Kidney (tissue), 14 donors: ENCODE results near the gene VPS4A. TPM values are rescaled to one million over a fixed set of nuclear protein-coding genes. Genes with fewer than 3 reads are reported as not detected.
"Not testable (repeated sequence)": the region's sequence is repeated elsewhere in the genome, so short reads cannot be mapped to it uniquely, and the experiment has no call there.

Experiments
- DNase-seq, 5 donors: peaks; one replicate each; pipeline ENCODE4 v3.0.0-alpha.2; 2013 to 2020
- FAIRE-seq: peaks from 2 replicates; lab custom pipeline; 2012; peaks lifted over from hg19 to GRCh38; lab: Jason Lieb, UNC
- H3K27ac ChIP-seq, 2 donors: one replicate each; pipeline ENCODE4 v1.7.0; 2013; ENCODE audit warnings: low read depth in 2 of 2, low read length in 2 of 2, inconsistent platforms in 1 of 2
- H3K27me3 ChIP-seq: one replicate; pipeline ENCODE4 v1.7.1; 2013; ENCODE audit warnings: low read length, inconsistent platforms; ENCODE audit not compliant: control insufficient read depth, insufficient read depth
- H3K36me3 ChIP-seq, 3 donors: one replicate each; pipeline versions ENCODE4 v1.7.0 to v1.7.1; 2013; ENCODE audit warnings: low read length in 3 of 3, control low read depth in 1 of 3, inconsistent platforms in 1 of 3; ENCODE audit not compliant: insufficient read depth in 3 of 3, control insufficient read depth in 2 of 3
- H3K4me1 ChIP-seq, 3 donors: one replicate each; pipeline versions ENCODE4 v1.7.0 to v1.7.1; 2013; ENCODE audit warnings: low read length in 3 of 3, inconsistent platforms in 1 of 3, low read depth in 1 of 3; ENCODE audit not compliant: control insufficient read depth in 2 of 3, insufficient read depth in 2 of 3
- H3K4me3 ChIP-seq, 3 donors: one replicate each; pipeline versions ENCODE4 v1.7.0 to v1.8.1; 2013; ENCODE audit warnings: low read length in 3 of 3, control low read depth in 1 of 3, inconsistent platforms in 1 of 3
- H3K9ac ChIP-seq, 3 donors: one replicate each; pipeline versions ENCODE4 v1.7.0 to v1.7.1; 2013; ENCODE audit warnings: low read length in 3 of 3, control low read depth in 1 of 3, inconsistent platforms in 1 of 3
- H3K9me3 ChIP-seq, 3 donors: one replicate each; pipeline versions ENCODE4 v1.7.0 to v1.7.1; 2013; ENCODE audit warnings: low read length in 3 of 3, control low read depth in 1 of 3, inconsistent platforms in 1 of 3; ENCODE audit not compliant: control insufficient read depth in 2 of 3, insufficient read depth in 1 of 3
- intact Hi-C: fragments of 100-400 bp; cut with DNase I; formaldehyde crosslinking; loops from one replicate; pipeline ENCODE4 v1.11.1; 2022
- polyA plus RNA-seq: library from polyadenylated mRNA; stranded (reverse); fragments of 350-450 nt; fragmentation: Illumina TruSeq; extraction: RNeasy Lipid Tissue Mini Kit (QIAGEN cat#74804); gene quantifications from one replicate; pipeline ENCODE4 v1.2.3, GENCODE V29; 2014; ENCODE audit warnings: low read depth, low replicate concordance; ENCODE audit not compliant: insufficient read depth
- total RNA-seq: library from RNA; stranded (reverse); fragmentation: NEBNext Ultra II Directional; extraction: Animal tissue kit (Norgen Biotek cat#: 25700); gene quantifications from one replicate; pipeline ENCODE4 v1.2.1, GENCODE V29; 2021
- TF ChIP-seq, protein P1 (sequence below): IDR thresholded peaks from 3 replicates; pipeline ENCODE4 v1.5.1; 2012; ENCODE audit warnings: mild to moderate bottlenecking, moderate library complexity, borderline replicate concordance; ENCODE audit not compliant: insufficient read depth; ENCODE audit errors: extremely low read depth
- donor health status: control.
- donor health status: control.
- donor health status: control.
- donor health status: control.
- donor health status: control.
- donor health status: DM: yes; HTN: yes; CAD: no.
- donor health status: Normal renal cell carcinoma (clear cell type).

VPS4A gene
- total and polyA plus RNA-seq, 2 donors from 2014 or later = 38.6 to 62.1 TPM

DNA sequence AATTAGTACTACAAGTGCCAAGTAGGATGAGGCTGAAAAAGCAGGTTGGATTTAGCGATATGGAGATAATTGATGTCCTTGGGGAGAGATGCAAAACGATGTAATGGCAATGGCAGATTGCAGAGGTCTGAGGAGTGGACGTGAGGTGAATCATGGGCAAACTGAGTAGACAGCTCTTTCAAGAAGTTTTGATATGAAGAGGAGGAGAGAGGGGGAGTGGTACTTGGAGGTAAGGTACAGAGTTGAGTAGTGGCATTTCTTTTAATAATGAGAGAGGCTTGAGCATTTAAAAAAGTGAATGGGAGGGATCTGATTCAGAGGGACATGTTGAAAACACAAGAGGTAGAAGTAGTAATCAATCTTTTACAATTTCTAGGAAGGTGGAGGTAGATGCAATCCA is 17.7 kb upstream of the VPS4A start:
- Histone ChIP-seq H3K9ac (no peak overlapping the region), H3K27me3 (no peaks in the 10 kb centered on the region), H3K4me3 (no peak overlapping the region), H3K27ac (no peak overlapping the region), H3K4me1 (no peaks in the 10 kb centered on the region), H3K9me3 (no peaks in the 10 kb centered on the region), H3K36me3 (peaks cover 0 to 3% (median 0%) of the 10 kb centered on the region in 3 donors)
- DNase-seq = no peak
- TF ChIP-seq, protein P1, sequence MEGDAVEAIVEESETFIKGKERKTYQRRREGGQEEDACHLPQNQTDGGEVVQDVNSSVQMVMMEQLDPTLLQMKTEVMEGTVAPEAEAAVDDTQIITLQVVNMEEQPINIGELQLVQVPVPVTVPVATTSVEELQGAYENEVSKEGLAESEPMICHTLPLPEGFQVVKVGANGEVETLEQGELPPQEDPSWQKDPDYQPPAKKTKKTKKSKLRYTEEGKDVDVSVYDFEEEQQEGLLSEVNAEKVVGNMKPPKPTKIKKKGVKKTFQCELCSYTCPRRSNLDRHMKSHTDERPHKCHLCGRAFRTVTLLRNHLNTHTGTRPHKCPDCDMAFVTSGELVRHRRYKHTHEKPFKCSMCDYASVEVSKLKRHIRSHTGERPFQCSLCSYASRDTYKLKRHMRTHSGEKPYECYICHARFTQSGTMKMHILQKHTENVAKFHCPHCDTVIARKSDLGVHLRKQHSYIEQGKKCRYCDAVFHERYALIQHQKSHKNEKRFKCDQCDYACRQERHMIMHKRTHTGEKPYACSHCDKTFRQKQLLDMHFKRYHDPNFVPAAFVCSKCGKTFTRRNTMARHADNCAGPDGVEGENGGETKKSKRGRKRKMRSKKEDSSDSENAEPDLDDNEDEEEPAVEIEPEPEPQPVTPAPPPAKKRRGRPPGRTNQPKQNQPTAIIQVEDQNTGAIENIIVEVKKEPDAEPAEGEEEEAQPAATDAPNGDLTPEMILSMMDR = no peak
- intact Hi-C loops = no loop called here
- no peak for FAIRE-seq

DNA sequence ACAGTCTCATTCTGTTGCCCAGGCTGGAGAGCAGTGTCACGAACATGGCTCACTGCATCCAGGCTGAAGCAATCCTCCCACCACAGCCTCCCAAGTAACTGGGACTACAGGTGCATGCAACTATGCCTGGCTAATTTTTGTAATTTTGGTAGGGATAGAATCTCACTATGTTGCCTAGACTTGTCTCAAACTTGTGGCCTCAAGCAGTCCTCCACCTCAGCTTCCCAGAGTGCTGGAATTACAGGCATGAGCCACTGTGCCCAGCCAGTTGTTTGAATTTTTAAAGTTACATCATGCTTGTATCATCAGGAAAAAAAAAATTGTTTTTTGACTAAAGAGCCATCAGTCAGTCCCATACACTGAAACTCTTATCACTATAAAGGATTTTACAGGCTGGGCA is 17.1 kb upstream of the VPS4A start:
- H3K27ac ChIP-seq = no peak overlapping the region
- peaks cover 0 to 3% (median 0%) of the 10 kb centered on the region in 3 donors for H3K36me3 ChIP-seq
- H3K4me1 ChIP-seq = no peaks in the 10 kb centered on the region
- intact Hi-C loops = no loop called here
- FAIRE-seq (no peak), DNase-seq (no peak)
- H3K9me3 ChIP-seq = no peaks in the 10 kb centered on the region
- no peak overlapping the region for H3K9ac ChIP-seq
- TF ChIP-seq, protein P1 = no peak
- no peak overlapping the region for H3K4me3 ChIP-seq
- no peaks in the 10 kb centered on the region for H3K27me3 ChIP-seq

DNA sequence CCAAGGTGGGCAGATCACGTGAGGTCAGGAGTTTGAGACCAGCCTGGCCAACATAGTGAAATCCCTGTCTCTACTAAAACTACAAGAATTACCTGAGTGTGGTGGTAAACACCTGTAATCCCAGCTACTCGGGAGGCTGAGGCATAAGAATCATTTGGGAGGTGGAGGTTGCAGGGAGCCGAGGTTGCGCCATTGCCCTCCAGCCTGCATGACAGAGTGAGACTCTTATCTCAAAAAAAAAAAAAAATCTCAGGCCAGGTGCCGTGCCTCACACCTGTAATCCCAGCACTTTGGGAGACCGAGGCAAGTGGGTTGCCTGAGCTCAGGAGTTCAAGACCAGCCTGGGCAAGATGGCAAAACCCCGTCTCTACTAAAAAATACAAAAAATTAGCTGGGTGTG is 14.4 kb upstream of the VPS4A start:
- DNase-seq, H3K27me3 ChIP-seq, H3K9me3 ChIP-seq, FAIRE-seq, H3K4me3 ChIP-seq, H3K4me1 ChIP-seq, intact Hi-C loops, H3K27ac ChIP-seq, H3K9ac ChIP-seq: not testable (repeated sequence)
- peaks cover 0 to 22% (median 6%) of the 10 kb centered on the region in 3 donors for H3K36me3 ChIP-seq

DNA sequence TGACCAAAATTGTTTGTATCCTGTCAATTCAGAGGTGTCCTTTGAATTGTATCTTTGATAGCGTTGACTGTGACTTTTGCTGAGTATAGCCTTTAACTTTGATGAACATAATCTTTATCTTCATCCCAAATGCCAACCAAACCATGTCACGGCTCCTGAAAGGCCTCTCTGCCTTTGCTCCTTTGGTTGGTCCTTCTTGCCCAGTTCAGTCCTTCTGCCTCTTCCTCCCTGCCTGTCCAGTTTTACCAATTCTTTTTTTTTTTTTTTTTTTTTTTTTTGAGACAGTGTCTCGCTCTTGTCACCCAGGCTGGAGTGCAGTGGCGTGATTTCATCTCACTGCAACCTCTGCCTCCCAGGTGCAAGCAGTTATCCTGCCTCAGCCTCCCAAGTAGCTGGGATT is 12.9 kb upstream of the VPS4A start:
- Histone ChIP-seq H3K27me3 (no peaks in the 10 kb centered on the region), H3K27ac (no peak overlapping the region), H3K4me1 (no peaks in the 10 kb centered on the region), H3K9me3 (no peaks in the 10 kb centered on the region), H3K4me3 (no peak overlapping the region), H3K36me3 (peaks cover 0 to 22% (median 7%) of the 10 kb centered on the region in 3 donors), H3K9ac (no peak overlapping the region)
- TF ChIP-seq, protein P1 = no peak
- DNase-seq = no peak
- intact Hi-C loops = no loop called here
- no peak for FAIRE-seq
